HUES64 (cell line): ENCODE results near the gene ITPR2.

Experiments used
- H3K27ac ChIP-seq: 2 replicates; pipeline ENCODE4 v1.7.0; 2013; ENCODE audit warnings: low read depth, low read length, inconsistent platforms
- H3K27me3 ChIP-seq: 2 replicates; pipeline ENCODE4 v1.6.1; 2013; ENCODE audit warnings: mild to moderate bottlenecking, low read length; ENCODE audit not compliant: insufficient read depth
- H3K36me3 ChIP-seq: 2 replicates; pipeline ENCODE4 v1.6.1; 2013; ENCODE audit warnings: mild to moderate bottlenecking, low read length; ENCODE audit not compliant: insufficient read depth
- H3K4me1 ChIP-seq: 2 replicates; pipeline ENCODE4 v1.6.1; 2013; ENCODE audit warnings: mild to moderate bottlenecking, low read length, moderate library complexity; ENCODE audit not compliant: insufficient read depth
- H3K4me3 ChIP-seq: 2 replicates; pipeline ENCODE4 v1.5.1; 2013; ENCODE audit warnings: mild to moderate bottlenecking, low read length, moderate library complexity
- H3K9ac ChIP-seq: 2 replicates; pipeline ENCODE4 v1.6.1; 2013; ENCODE audit warnings: mild to moderate bottlenecking, low read depth, low read length
- H3K9me3 ChIP-seq: 2 replicates; pipeline ENCODE4 v1.6.1; 2013; ENCODE audit warnings: low read depth, low read length; ENCODE audit not compliant: insufficient read depth
- WGBS: fragments of 150-250, 120-280 bp; methylation state at CpG from one replicate; pipeline ENCODE4 v1.1.7; 2013; ENCODE audit warnings: missing lambda C conversion rate; 5-methylcytosine and 5-hydroxymethylcytosine counted together

Gene ITPR2

GRCh38 chr12:26705851-26706250 lies 127.1 kb downstream of the ITPR2 start:
- no peaks in the 10 kb centered on the region for H3K36me3 ChIP-seq
- no peak overlapping the region for H3K4me3 ChIP-seq
- H3K4me1 ChIP-seq, result peaks cover 10% of the 10 kb centered on the region
- no peaks in the 10 kb centered on the region for H3K27me3 ChIP-seq
- no peaks in the 10 kb centered on the region for H3K9me3 ChIP-seq
- H3K9ac ChIP-seq, result no peak overlapping the region
- no CpG with 5 or more reads among the region's 2 CpGs for WGBS
- H3K27ac ChIP-seq, result no peak overlapping the region

- WGBS, result 63% methylated on average over 2 of the region's 2 CpGs
- H3K4me1 ChIP-seq, result 0 out of 2 replicates have a peak, but pooled peaks cover 6% of the 10 kb centered on the region
- H3K27me3 ChIP-seq, result no peaks in the 10 kb centered on the region
- H3K27ac ChIP-seq, result no peak overlapping the region
- no peak overlapping the region for H3K9ac ChIP-seq
- H3K36me3 ChIP-seq, result no peaks in the 10 kb centered on the region
- no peak overlapping the region for H3K4me3 ChIP-seq
- H3K9me3 ChIP-seq, result no peaks in the 10 kb centered on the region
Measured at GRCh38 chr12:26704684-26705460, 128.1 kb downstream of the ITPR2 start.

GRCh38 chr12:26704214-26704613 lies 128.8 kb downstream of the ITPR2 start:
- no peak overlapping the region for H3K9ac ChIP-seq
- H3K36me3 ChIP-seq, result no peaks in the 10 kb centered on the region
- WGBS, result 100% methylated on average over 1 of the region's 1 CpG
- H3K4me1 ChIP-seq, result 0 out of 2 replicates have a peak, but pooled peaks cover 6% of the 10 kb centered on the region
- H3K4me3 ChIP-seq, result no peak overlapping the region
- H3K9me3 ChIP-seq, result no peaks in the 10 kb centered on the region
- H3K27ac ChIP-seq, result no peak overlapping the region
- H3K27me3 ChIP-seq, result no peaks in the 10 kb centered on the region

DNA sequence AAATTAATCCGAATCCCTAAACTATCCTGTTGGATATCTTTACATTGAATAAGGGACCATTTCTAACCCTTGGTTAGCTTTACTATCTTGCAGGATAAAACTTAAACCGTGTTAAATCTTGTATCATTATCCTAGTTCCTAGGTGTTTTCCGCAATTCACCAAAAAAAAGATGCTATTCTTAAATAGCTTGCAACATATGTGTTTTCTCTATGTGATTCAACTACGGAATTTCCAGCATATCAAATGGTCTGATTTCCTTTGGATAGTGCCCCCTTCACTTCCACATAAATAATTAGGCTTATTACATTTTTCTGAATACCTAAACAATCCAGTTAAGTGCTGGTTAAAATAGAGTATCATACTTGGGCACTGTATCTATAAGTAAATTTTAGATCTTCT lies 130.3 kb downstream of the ITPR2 start:
- Histone ChIP-seq H3K9ac (no peak overlapping the region), H3K4me1 (0 out of 2 replicates have a peak, but pooled peaks cover 6% of the 10 kb centered on the region), H3K36me3 (no peaks in the 10 kb centered on the region; the same call in 1 of the 2 replicates), H3K27me3 (no peaks in the 10 kb centered on the region), H3K27ac (no peak overlapping the region), H3K9me3 (no peaks in the 10 kb centered on the region), H3K4me3 (no peak overlapping the region)
- 89% methylated on average over 4 of the region's 4 CpGs for WGBS

- no peaks in the 10 kb centered on the region; the same call in 1 of the 2 replicates for H3K36me3 ChIP-seq
- no peaks in the 10 kb centered on the region for H3K27me3 ChIP-seq
- no peak overlapping the region for H3K27ac ChIP-seq
- H3K9ac ChIP-seq, result no peak overlapping the region
- H3K4me1 ChIP-seq, result 0 out of 2 replicates have a peak, but pooled peaks cover 6% of the 10 kb centered on the region
- no CpG with 5 or more reads among the region's 1 CpG for WGBS
- no peak overlapping the region for H3K4me3 ChIP-seq
- H3K9me3 ChIP-seq, result no peaks in the 10 kb centered on the region
Measured at GRCh38 chr12:26701604-26702215, 131.3 kb downstream of the ITPR2 start.

- Histone ChIP-seq H3K9ac (no peak overlapping the region), H3K4me3 (no peak overlapping the region), H3K27ac (peak overlapping the region; percentile 25), H3K27me3 (no peaks in the 10 kb centered on the region), H3K9me3 (no peaks in the 10 kb centered on the region), H3K4me1 (0 out of 2 replicates have a peak, but pooled peaks cover 5% of the 10 kb centered on the region), H3K36me3 (peaks cover 8% of the 10 kb centered on the region)
- WGBS, result 70% methylated on average over 4 of the region's 4 CpGs
Measured at GRCh38 chr12:26700430-26700829, 132.6 kb downstream of the ITPR2 start.

GRCh38 chr12:26699237-26699636 lies 133.8 kb downstream of the ITPR2 start:
- Histone ChIP-seq H3K27ac (no peak overlapping the region), H3K9ac (no peak overlapping the region), H3K4me1 (no peaks in the 10 kb centered on the region), H3K36me3 (peaks cover 13% of the 10 kb centered on the region), H3K9me3 (no peaks in the 10 kb centered on the region), H3K4me3 (no peak overlapping the region), H3K27me3 (no peaks in the 10 kb centered on the region)
- WGBS, result 94% methylated on average over 2 of the region's 2 CpGs

DNA sequence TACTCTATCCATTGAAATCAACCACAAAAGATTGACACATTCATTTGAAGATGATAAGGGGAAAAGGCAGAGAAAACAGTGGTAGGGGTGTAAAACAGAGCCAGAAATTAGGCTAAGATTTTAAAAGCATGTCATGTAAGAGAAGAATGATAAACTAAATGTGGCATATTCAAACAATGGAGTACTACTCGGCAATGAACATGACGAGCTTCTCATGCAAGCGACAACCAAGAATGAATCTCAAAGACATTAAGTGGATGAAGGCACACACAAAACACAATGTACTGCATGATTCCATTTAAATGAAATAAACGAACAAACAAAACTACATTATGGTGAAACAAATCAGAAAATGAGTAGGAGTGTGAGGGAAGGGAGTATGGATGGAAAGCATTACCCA lies 134.8 kb downstream of the ITPR2 start:
- Histone ChIP-seq H3K9me3 (no peaks in the 10 kb centered on the region), H3K4me1 (no peaks in the 10 kb centered on the region), H3K27me3 (no peaks in the 10 kb centered on the region), H3K27ac (no peak overlapping the region), H3K36me3 (peaks cover 15% of the 10 kb centered on the region), H3K4me3 (no peak overlapping the region), H3K9ac (no peak overlapping the region)
- WGBS, result 95% methylated on average over 3 of the region's 4 CpGs

DNA sequence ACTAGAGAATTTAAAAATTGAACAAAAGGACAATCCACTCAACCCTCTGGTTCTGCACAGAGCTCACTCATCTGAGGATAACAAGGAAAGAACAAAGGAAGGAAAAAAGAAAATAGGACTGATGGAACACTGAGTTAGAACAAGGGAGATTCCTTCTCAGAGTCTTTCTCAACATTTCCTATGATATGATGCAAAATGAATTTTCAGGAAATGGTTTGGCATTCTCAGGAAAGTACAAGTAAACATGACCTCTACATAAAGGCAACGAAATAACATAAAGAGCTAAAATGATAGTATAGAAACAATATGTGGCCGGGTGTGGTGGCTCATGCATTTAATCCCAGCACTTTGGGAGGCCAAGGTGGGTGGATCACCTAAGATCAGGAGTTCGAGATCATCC lies 135.8 kb downstream of the ITPR2 start:
- WGBS, result 96% methylated on average over 3 of the region's 3 CpGs
- Histone ChIP-seq H3K9ac (no peak overlapping the region), H3K9me3 (no peaks in the 10 kb centered on the region), H3K4me3 (no peak overlapping the region), H3K36me3 (peaks cover 15% of the 10 kb centered on the region), H3K27ac (no peak overlapping the region), H3K4me1 (peaks cover under 1% of the 10 kb centered on the region; the same call in 1 of the 2 replicates), H3K27me3 (no peaks in the 10 kb centered on the region)

DNA sequence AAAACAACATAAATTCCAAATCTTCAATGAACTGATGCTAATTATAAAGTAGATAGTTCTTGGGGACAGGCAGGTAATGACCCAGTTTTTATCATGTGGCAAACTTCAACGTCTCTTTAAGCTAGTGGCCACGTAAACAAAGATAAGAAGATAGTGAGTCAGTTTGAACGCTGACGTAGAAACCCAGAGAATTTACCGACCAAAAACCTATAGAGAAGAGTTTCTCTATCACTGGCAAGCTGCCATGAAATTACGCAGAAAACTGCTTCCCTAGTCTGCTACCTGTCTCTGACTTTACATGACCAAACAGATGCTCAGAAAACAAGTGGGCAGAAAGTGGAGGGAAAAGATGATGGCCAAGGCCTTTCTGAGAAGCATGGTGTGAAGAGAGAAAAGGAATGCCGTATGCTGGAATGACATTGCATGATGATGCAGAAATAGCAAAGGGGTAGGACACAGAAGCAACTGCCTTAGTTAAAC lies 136.3 kb downstream of the ITPR2 start:
- H3K4me3 ChIP-seq, result no peak overlapping the region
- peaks cover 6% of the 10 kb centered on the region for H3K4me1 ChIP-seq
- H3K9me3 ChIP-seq, result no peaks in the 10 kb centered on the region
- peaks cover 15% of the 10 kb centered on the region for H3K36me3 ChIP-seq
- no peak overlapping the region for H3K9ac ChIP-seq
- no peaks in the 10 kb centered on the region for H3K27me3 ChIP-seq
- no peak overlapping the region for H3K27ac ChIP-seq
- WGBS, result 96% methylated on average over 7 of the region's 7 CpGs

DNA sequence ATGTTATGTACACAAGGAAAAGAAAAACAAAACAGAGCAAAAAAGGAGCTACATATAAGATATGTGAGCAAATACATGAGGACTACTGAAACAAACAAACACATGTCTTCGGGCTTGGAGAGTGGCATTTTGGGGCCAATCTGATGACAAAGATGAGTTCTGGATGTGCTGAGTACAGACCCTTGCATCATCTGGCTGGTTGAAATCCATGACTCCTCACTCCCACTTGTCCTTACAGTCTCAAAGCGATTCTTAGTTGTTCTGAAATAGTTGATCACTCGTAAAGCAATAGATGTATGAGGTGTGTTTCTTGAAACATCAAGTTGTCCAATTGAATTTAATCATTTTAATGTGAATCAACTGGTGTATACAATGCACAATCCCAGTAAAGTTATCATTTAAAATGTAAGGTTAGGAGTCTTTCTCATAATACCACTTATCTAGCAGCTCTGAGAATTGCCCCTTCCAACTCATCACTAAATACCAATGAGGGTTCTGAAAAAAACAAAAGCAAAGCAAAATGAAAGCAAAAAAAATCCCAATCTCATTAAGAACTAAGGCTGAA lies 136.9 kb downstream of the ITPR2 start:
- H3K9me3 ChIP-seq, result no peaks in the 10 kb centered on the region
- H3K27ac ChIP-seq, result no peak overlapping the region
- H3K9ac ChIP-seq, result no peak overlapping the region
- H3K27me3 ChIP-seq, result no peaks in the 10 kb centered on the region
- 81% methylated on average over 3 of the region's 3 CpGs for WGBS
- no peak overlapping the region for H3K4me3 ChIP-seq
- peaks cover 15% of the 10 kb centered on the region for H3K36me3 ChIP-seq
- H3K4me1 ChIP-seq, result peaks cover 11% of the 10 kb centered on the region
